HEK293 (cell line): ENCODE results near the gene RBBP8.

Experiments used
- CTCF ChIA-PET: fragments of 350-600 bp; formaldehyde crosslinking; extraction: SDS; loops from one replicate; lab custom pipeline; 2021; ENCODE audit warnings: antibody characterized with exemption; lab: Yijun Ruan, JAX
- POLR2A ChIA-PET: fragments of 300-600 bp; formaldehyde crosslinking; extraction: SDS; loops from one replicate; lab custom pipeline; 2020; ENCODE audit warnings: antibody characterized with exemption, inconsistent platforms; lab: Yijun Ruan, JAX
- H3K27ac ChIP-seq: fragments of 200-500 bp; sonication (Bioruptor generic); 2 replicates; pipeline ENCODE4 v1.5.1; 2014; ENCODE audit warnings: low read depth, low read length, control low read depth, inconsistent platforms; ENCODE audit errors: extremely low read depth
- H3K36me3 ChIP-seq, 2 experiments: fragments of 200-500 bp in 1 of 2; sonication (Bioruptor generic) in 1 of 2; 1 replicate in 1 of 2; 2 replicates in 1 of 2; pipeline ENCODE4 v1.5.1; 2014 to 2017; ENCODE audit warnings: inconsistent platforms in 2 of 2, low read length in 2 of 2; ENCODE audit not compliant: control insufficient read depth in 2 of 2, insufficient read depth in 1 of 2
- H3K4me1 ChIP-seq: fragments of 200-500 bp; sonication (Bioruptor generic); 2 replicates; pipeline ENCODE4 v1.5.1; 2014; ENCODE audit warnings: mild to moderate bottlenecking, low read length, inconsistent platforms; ENCODE audit not compliant: control insufficient read depth, insufficient read depth
- H3K4me3 ChIP-seq: 2 replicates; pipeline ENCODE4 v1.5.1; 2011; ENCODE audit warnings: low read depth, mild to moderate bottlenecking, control low read depth, low read length, moderate library complexity
- H3K9me3 ChIP-seq: fragments of 200-500 bp; sonication (Bioruptor generic); 2 replicates; pipeline ENCODE4 v1.5.1; 2014; ENCODE audit warnings: low read depth, low read length, inconsistent platforms; ENCODE audit not compliant: control insufficient read depth, insufficient read depth
- GFI1B ChIP-seq: fragments of 450-650 bp; formaldehyde crosslinking; IDR thresholded peaks from 2 replicates; pipeline ENCODE4 v1.5.1; 2016; ENCODE audit warnings: missing biosample characterization, missing genetic modification characterization
- GLI2 ChIP-seq: fragments of 450-650 bp; formaldehyde crosslinking; IDR thresholded peaks from 2 replicates; pipeline ENCODE4; 2017; ENCODE audit warnings: missing biosample characterization, missing genetic modification characterization, low read depth, borderline replicate concordance
- HOXC10 ChIP-seq: sonication (generic); formaldehyde crosslinking; IDR thresholded peaks from 2 replicates; pipeline ENCODE4 v1.8.1; 2023; ENCODE audit warnings: mild to moderate bottlenecking, missing genetic modification reagents
- SETDB1 ChIP-seq: IDR thresholded peaks from one replicate; pipeline ENCODE4 v1.6.1; 2017; ENCODE audit warnings: mild to moderate bottlenecking, low read length, moderate library complexity, mixed read lengths; ENCODE audit not compliant: insufficient read length
- SP7 ChIP-seq: fragments of 450-650 bp; formaldehyde crosslinking; IDR thresholded peaks from 2 replicates; pipeline ENCODE4 v1.5.1; 2016; ENCODE audit warnings: missing biosample characterization, missing genetic modification characterization
- ZNF19 ChIP-seq: fragments of 450-650 bp; formaldehyde crosslinking; IDR thresholded peaks from 2 replicates; pipeline ENCODE4; 2016; ENCODE audit warnings: missing biosample characterization, missing genetic modification characterization, low read depth
- ZNF214 ChIP-seq: fragments of 450-650 bp; formaldehyde crosslinking; IDR thresholded peaks from 2 replicates; pipeline ENCODE4 v1.5.1; 2017; ENCODE audit warnings: missing biosample characterization, mild to moderate bottlenecking, missing genetic modification characterization, borderline replicate concordance
- ZNF221 ChIP-seq: fragments of 450-650 bp; formaldehyde crosslinking; IDR thresholded peaks from 2 replicates; pipeline ENCODE4 v1.5.1; 2017; ENCODE audit warnings: missing biosample characterization, missing genetic modification characterization, borderline replicate concordance
- ZNF248 ChIP-seq: fragments of 450-650 bp; formaldehyde crosslinking; IDR thresholded peaks from 2 replicates; pipeline ENCODE4 v1.5.1; 2017; ENCODE audit warnings: missing biosample characterization, missing genetic modification characterization
- ZNF274 ChIP-seq, 2 experiments: fragments of 200-500 bp in 1 of 2; fragments of 450-650 bp in 1 of 2; sonication (Bioruptor generic) in 1 of 2; formaldehyde crosslinking in 1 of 2; IDR thresholded peaks; 2 replicates each; pipeline versions ENCODE4 v1.5.1 to v1.6.1; 2014 to 2016; ENCODE audit warnings: borderline replicate concordance in 1 of 2, inconsistent platforms in 1 of 2, low read length in 1 of 2, missing biosample characterization in 1 of 2, missing genetic modification characterization in 1 of 2
- ZNF510 ChIP-seq: fragments of 450-650 bp; formaldehyde crosslinking; IDR thresholded peaks from 2 replicates; pipeline ENCODE4 v1.5.1; 2018; ENCODE audit warnings: mild to moderate bottlenecking, missing genetic modification characterization, missing biosample characterization; ENCODE audit not compliant: insufficient replicate concordance
- ZNF677 ChIP-seq: fragments of 450-650 bp; IDR thresholded peaks from 2 replicates; pipeline ENCODE4 v1.5.0; 2018; ENCODE audit warnings: missing biosample characterization, mild to moderate bottlenecking, missing genetic modification characterization, moderate library complexity
- ZNF704 ChIP-seq: fragments of 450-650 bp; formaldehyde crosslinking; IDR thresholded peaks from 2 replicates; pipeline ENCODE4 v1.5.1; 2016; ENCODE audit warnings: missing biosample characterization, missing genetic modification characterization
- ZNF776 ChIP-seq: fragments of 450-650 bp; formaldehyde crosslinking; IDR thresholded peaks from 2 replicates; pipeline ENCODE4 v1.5.0; 2017; ENCODE audit warnings: missing biosample characterization, missing genetic modification characterization, borderline replicate concordance
- TF ChIP-seq, protein P1 (sequence below): fragments of 450-650 bp; formaldehyde crosslinking; IDR thresholded peaks from 2 replicates; pipeline ENCODE4 v1.5.1; 2016; ENCODE audit warnings: missing biosample characterization, missing genetic modification characterization, low read depth
- TF ChIP-seq, protein P2 (sequence below): fragments of 450-650 bp; formaldehyde crosslinking; IDR thresholded peaks from 2 replicates; pipeline ENCODE4 v1.5.1; 2016; ENCODE audit warnings: missing biosample characterization, missing genetic modification characterization
- TF ChIP-seq, protein P3 (sequence below): fragments of 450-650 bp; formaldehyde crosslinking; IDR thresholded peaks from 2 replicates; pipeline ENCODE4 v1.5.1; 2016; ENCODE audit warnings: missing biosample characterization, missing genetic modification characterization

Gene RBBP8

GRCh38 chr18:23063502-23063901 is 130.4 kb downstream of the RBBP8 start:
- H3K9me3 ChIP-seq, result no peaks in the 10 kb centered on the region
- CTCF ChIA-PET, result interaction anchor here (0.9 to 1.6 kb wide), 3 partner anchors 9 to 316 kb away, joined by 4 to 8 read pairs (median 7); no protein-coding TSS in a partner anchor

GRCh38 chr18:23065234-23065806 is 132.2 kb downstream of the RBBP8 start:
- Histone ChIP-seq H3K4me1 (no peaks in the 10 kb centered on the region), H3K36me3 (no peaks in the 10 kb centered on the region), H3K27ac (no peak overlapping the region), H3K9me3 (no peaks in the 10 kb centered on the region), H3K4me3 (no peak overlapping the region)
- CTCF ChIA-PET, result interaction anchor here (0.6 kb wide), 2 partner anchors 14 to 60 kb away, joined by 3 to 6 read pairs; no protein-coding TSS in a partner anchor
- POLR2A ChIA-PET, result no interaction called here
- TF ChIP-seq ZNF214 (no peak), ZNF704 (no peak), ZNF776 (tag by site-specific recombination) (no peak), SP7 (tag by site-specific recombination) (no peak), GFI1B (tag by site-specific recombination) (no peak), ZNF274 (IDR thresholded peaks at IDR 0.05; ENCODE audit: low read length) (no peak), ZNF274 (tag by site-specific recombination; IDR thresholded peaks at IDR 0.05; ENCODE audit: borderline replicate concordance) (no peak), ZNF248 (no peak), ZNF510 (no peak), ZNF19 (no peak), HOXC10 (CRISPR knock-in tag) (no peak), ZNF677 (tag by site-specific recombination) (no peak)
- TF ChIP-seq, protein P1, sequence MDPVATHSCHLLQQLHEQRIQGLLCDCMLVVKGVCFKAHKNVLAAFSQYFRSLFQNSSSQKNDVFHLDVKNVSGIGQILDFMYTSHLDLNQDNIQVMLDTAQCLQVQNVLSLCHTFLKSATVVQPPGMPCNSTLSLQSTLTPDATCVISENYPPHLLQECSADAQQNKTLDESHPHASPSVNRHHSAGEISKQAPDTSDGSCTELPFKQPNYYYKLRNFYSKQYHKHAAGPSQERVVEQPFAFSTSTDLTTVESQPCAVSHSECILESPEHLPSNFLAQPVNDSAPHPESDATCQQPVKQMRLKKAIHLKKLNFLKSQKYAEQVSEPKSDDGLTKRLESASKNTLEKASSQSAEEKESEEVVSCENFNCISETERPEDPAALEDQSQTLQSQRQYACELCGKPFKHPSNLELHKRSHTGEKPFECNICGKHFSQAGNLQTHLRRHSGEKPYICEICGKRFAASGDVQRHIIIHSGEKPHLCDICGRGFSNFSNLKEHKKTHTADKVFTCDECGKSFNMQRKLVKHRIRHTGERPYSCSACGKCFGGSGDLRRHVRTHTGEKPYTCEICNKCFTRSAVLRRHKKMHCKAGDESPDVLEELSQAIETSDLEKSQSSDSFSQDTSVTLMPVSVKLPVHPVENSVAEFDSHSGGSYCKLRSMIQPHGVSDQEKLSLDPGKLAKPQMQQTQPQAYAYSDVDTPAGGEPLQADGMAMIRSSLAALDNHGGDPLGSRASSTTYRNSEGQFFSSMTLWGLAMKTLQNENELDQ (tag by site-specific recombination), result no peak
- TF ChIP-seq, protein P2, sequence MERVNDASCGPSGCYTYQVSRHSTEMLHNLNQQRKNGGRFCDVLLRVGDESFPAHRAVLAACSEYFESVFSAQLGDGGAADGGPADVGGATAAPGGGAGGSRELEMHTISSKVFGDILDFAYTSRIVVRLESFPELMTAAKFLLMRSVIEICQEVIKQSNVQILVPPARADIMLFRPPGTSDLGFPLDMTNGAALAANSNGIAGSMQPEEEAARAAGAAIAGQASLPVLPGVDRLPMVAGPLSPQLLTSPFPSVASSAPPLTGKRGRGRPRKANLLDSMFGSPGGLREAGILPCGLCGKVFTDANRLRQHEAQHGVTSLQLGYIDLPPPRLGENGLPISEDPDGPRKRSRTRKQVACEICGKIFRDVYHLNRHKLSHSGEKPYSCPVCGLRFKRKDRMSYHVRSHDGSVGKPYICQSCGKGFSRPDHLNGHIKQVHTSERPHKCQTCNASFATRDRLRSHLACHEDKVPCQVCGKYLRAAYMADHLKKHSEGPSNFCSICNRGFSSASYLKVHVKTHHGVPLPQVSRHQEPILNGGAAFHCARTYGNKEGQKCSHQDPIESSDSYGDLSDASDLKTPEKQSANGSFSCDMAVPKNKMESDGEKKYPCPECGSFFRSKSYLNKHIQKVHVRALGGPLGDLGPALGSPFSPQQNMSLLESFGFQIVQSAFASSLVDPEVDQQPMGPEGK, result no peak
- TF ChIP-seq, protein P3, sequence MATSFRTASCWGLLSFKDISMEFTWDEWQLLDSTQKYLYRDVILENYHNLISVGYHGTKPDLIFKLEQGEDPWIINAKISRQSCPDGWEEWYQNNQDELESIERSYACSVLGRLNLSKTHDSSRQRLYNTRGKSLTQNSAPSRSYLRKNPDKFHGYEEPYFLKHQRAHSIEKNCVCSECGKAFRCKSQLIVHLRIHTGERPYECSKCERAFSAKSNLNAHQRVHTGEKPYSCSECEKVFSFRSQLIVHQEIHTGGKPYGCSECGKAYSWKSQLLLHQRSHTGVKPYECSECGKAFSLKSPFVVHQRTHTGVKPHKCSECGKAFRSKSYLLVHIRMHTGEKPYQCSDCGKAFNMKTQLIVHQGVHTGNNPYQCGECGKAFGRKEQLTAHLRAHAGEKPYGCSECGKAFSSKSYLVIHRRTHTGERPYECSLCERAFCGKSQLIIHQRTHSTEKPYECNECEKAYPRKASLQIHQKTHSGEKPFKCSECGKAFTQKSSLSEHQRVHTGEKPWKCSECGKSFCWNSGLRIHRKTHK (tag by site-specific recombination), result no peak

More at GRCh38 chr18:23063502-23063901, 130.4 kb downstream of the RBBP8 start:
- Histone ChIP-seq H3K27ac (no peak overlapping the region), H3K4me3 (no peak overlapping the region), H3K36me3 (no peaks in the 10 kb centered on the region), H3K4me1 (no peaks in the 10 kb centered on the region)
- TF ChIP-seq ZNF221 (tag by site-specific recombination), result no peak
- no peak for TF ChIP-seq ZNF704
- peak; percentile 50 for TF ChIP-seq SETDB1
- TF ChIP-seq GLI2 (tag by site-specific recombination), result no peak
- POLR2A ChIA-PET, result no interaction called here
